GM12891 (cell line): ENCODE data around the gene SORCS2.

Source experiments
- PAX5 ChIP-seq: IDR thresholded peaks from 2 replicates; pipeline ENCODE4 v1.6.1; 2011; ENCODE audit warnings: low read length, moderate library complexity, mild to moderate bottlenecking; ENCODE audit not compliant: insufficient read depth, severe bottlenecking
- POLR2A ChIP-seq: IDR thresholded peaks from 2 replicates; pipeline ENCODE4 v1.6.1; 2011; ENCODE audit warnings: low read depth, low read length, control low read depth
- POLR2AphosphoS5 ChIP-seq: IDR thresholded peaks from 2 replicates; pipeline ENCODE4 v1.6.1; 2011; ENCODE audit warnings: low read depth, low read length, control low read depth
- POU2F2 ChIP-seq: IDR thresholded peaks from 2 replicates; pipeline ENCODE4 v1.6.1; 2011; ENCODE audit warnings: low read depth, mild to moderate bottlenecking, control low read depth, low read length, moderate library complexity
- TAF1 ChIP-seq: IDR thresholded peaks from 2 replicates; pipeline ENCODE4 v1.6.1; 2011; ENCODE audit warnings: low read depth, low read length, control low read depth

- no peak for TF ChIP-seq PAX5
- TF ChIP-seq POLR2AphosphoS5, result no peak
- TF ChIP-seq POLR2A, result no peak
- no peak for TF ChIP-seq TAF1
- TF ChIP-seq POU2F2, result no peak
Observed at GRCh38 chr4:7322166-7322991, 130.0 kb downstream of the SORCS2 start.
